Stomach smooth muscle (tissue), 2 donors: ENCODE results near the gene SMAD7.

Source experiments
- H3K27ac ChIP-seq: one replicate; pipeline ENCODE4 v1.7.0; 2013; ENCODE audit warnings: mild to moderate bottlenecking, low read length, inconsistent platforms
- H3K27me3 ChIP-seq, 2 donors: one replicate each; pipeline ENCODE4 v1.7.0; 2013; ENCODE audit warnings: low read length in 2 of 2; ENCODE audit not compliant: insufficient read depth in 2 of 2, control insufficient read depth in 1 of 2
- H3K36me3 ChIP-seq, 2 donors: one replicate each; pipeline ENCODE4 v1.7.0; 2013; ENCODE audit warnings: low read length in 2 of 2; ENCODE audit not compliant: control insufficient read depth in 2 of 2, insufficient read depth in 2 of 2
- H3K4me1 ChIP-seq: one replicate; pipeline ENCODE4 v1.7.0; 2013; ENCODE audit warnings: low read length; ENCODE audit not compliant: control insufficient read depth, insufficient read depth
- H3K4me3 ChIP-seq, 2 donors: one replicate each; pipeline ENCODE4 v1.7.0; 2013; ENCODE audit warnings: low read length in 2 of 2
- H3K9ac ChIP-seq, 2 donors: one replicate each; pipeline ENCODE4 v1.7.0; 2013; ENCODE audit warnings: low read length in 2 of 2, mild to moderate bottlenecking in 1 of 2
- H3K9me3 ChIP-seq, 2 donors: one replicate each; pipeline ENCODE4 v1.7.0; 2013; ENCODE audit warnings: low read length in 2 of 2; ENCODE audit not compliant: control insufficient read depth in 2 of 2
- donor health status: healthy.
- donor health status: Pancreatic carcinoma.

Gene SMAD7

DNA sequence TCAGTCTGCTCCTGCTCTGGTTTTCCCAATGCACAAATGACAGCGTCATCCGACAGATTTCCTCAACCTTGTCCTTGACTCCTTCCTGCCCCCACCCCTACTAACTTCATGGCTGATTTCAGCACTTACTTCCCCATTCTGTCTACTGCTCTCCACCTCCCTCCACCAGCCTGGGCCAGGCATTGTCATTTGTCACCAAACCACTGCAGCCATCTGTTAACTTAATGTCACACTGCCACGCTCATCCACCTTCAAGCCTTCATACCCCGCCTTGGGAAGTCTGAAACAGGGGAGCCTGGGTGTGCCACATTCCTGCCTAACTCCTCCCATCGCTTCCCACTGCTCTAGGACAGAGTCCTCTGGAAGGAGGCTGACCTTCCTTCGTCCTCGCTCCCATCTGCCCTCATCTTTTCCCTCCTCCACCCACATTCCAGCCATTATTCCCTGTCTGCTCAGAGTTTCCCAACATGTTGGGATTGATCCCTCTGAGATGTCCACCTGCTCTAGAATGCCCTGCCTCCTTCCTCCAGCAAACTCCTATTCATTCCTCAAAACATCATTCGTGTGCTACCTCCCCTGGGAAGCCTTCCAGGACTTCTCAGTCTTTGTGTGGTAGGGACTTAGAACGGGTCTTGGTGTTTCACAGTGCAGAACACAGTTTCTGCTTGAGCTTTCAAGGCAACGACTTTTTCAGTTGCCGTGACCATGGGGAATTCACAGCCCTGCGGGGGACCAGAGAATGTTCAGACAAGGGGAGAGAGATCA is 42.2 kb upstream of the SMAD7 start:
- Histone ChIP-seq H3K4me3 (peak overlapping the region in 1 of 2 donors; percentile 35), H3K9me3 (no peaks in the 10 kb centered on the region), H3K27ac (peak overlapping the region; percentile 77), H3K36me3 (no peaks in the 10 kb centered on the region), H3K9ac (no peak overlapping the region), H3K4me1 (peaks cover 51% of the 10 kb centered on the region), H3K27me3 (no peaks in the 10 kb centered on the region)

DNA sequence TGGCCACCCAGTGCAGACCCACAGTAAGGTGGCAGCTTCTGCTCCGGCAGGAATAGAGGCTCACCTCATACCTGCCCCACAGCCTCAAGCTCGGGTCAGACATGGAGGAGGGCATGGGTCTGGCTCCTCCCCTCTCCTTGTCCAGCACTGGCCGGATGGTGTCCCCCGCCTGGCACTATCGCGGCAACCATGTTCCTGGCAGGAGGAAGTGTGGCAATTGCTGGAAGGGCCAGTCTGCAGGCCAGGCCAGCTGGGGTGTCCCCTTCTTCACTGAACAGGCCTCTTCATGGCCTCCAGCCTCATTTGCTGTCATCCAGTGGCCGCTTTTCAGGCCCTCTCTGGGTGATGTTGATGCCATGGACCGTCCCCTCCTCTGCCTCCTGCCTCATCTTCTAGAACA is 41.4 kb upstream of the SMAD7 start:
- Histone ChIP-seq H3K27me3 (no peaks in the 10 kb centered on the region), H3K9me3 (no peaks in the 10 kb centered on the region), H3K9ac (no peak overlapping the region), H3K4me1 (peaks cover 42% of the 10 kb centered on the region), H3K4me3 (no peak overlapping the region), H3K27ac (no peak overlapping the region), H3K36me3 (no peaks in the 10 kb centered on the region)

- Histone ChIP-seq H3K4me3 (no peak overlapping the region), H3K27me3 (no peaks in the 10 kb centered on the region), H3K27ac (no peak overlapping the region), H3K9me3 (no peaks in the 10 kb centered on the region), H3K4me1 (peaks cover 38% of the 10 kb centered on the region), H3K36me3 (no peaks in the 10 kb centered on the region), H3K9ac (no peak overlapping the region)
Measured at GRCh38 chr18:48991676-48992075, 40.9 kb upstream of the SMAD7 start.

DNA sequence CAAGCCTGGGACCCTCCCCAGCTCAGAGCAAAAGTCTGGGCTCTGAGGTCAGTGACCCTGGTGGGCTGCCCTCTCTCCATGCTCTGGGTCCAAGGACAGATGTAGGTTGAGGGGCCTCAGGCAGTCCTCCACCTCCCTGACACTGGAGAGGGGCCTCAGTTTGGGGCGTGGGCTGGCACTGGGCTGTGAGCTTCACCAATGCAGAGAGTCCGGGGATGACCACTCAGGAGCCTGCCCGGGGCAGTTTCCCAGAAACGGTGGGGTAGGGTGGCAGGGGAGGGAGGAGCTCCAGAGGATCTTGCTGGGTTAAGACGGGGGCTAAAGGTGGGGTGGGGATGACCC is 40.5 kb upstream of the SMAD7 start:
- Histone ChIP-seq H3K36me3 (no peaks in the 10 kb centered on the region), H3K27ac (no peak overlapping the region), H3K4me1 (peaks cover 37% of the 10 kb centered on the region), H3K4me3 (no peak overlapping the region), H3K27me3 (no peaks in the 10 kb centered on the region), H3K9me3 (no peaks in the 10 kb centered on the region), H3K9ac (no peak overlapping the region)

DNA sequence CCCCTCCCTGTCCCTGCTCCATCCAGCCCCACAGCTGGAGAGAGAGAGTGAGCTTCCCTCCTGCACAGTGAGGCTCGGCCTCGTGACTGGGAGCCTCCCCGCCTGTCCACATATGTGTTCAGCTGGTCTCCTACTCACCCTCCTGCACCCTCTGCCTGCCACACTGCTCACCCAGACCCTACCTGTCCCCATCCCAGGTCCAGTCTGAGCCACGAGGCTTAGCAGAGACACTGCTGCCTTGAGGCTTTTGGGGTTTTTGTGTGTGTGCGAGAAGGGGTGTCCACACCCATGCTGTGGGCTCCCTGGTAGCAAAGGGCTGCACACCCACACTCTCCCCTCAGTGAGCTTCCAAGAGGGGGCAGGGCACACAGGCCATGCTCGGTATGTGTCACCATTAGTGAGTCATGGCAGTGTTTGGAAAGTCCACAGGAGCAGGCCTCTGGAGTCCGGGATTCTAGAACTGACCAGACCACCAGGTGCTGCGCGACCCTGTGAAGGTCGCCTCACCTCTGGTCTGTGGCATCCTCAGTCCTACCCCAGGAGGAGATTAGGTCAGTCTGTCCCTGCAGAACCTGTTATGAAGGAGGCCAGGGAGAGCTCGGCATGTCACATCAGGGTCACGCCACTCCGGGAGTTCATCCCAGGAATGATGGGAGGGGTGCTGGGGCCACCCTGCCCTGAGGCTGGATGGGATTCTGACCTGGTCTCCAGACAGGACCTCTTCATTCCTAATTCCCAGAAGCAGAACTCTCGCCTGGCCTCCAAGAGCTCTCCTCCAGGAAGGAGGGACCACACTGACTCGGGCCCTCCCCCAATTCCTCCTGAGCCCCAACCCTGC is 39.9 kb upstream of the SMAD7 start:
- H3K4me3 ChIP-seq = no peak overlapping the region
- H3K27me3 ChIP-seq = no peaks in the 10 kb centered on the region
- H3K36me3 ChIP-seq = no peaks in the 10 kb centered on the region
- H3K9ac ChIP-seq = no peak overlapping the region
- H3K27ac ChIP-seq = no peak overlapping the region
- H3K9me3 ChIP-seq = no peaks in the 10 kb centered on the region
- H3K4me1 ChIP-seq = peaks cover 36% of the 10 kb centered on the region

DNA sequence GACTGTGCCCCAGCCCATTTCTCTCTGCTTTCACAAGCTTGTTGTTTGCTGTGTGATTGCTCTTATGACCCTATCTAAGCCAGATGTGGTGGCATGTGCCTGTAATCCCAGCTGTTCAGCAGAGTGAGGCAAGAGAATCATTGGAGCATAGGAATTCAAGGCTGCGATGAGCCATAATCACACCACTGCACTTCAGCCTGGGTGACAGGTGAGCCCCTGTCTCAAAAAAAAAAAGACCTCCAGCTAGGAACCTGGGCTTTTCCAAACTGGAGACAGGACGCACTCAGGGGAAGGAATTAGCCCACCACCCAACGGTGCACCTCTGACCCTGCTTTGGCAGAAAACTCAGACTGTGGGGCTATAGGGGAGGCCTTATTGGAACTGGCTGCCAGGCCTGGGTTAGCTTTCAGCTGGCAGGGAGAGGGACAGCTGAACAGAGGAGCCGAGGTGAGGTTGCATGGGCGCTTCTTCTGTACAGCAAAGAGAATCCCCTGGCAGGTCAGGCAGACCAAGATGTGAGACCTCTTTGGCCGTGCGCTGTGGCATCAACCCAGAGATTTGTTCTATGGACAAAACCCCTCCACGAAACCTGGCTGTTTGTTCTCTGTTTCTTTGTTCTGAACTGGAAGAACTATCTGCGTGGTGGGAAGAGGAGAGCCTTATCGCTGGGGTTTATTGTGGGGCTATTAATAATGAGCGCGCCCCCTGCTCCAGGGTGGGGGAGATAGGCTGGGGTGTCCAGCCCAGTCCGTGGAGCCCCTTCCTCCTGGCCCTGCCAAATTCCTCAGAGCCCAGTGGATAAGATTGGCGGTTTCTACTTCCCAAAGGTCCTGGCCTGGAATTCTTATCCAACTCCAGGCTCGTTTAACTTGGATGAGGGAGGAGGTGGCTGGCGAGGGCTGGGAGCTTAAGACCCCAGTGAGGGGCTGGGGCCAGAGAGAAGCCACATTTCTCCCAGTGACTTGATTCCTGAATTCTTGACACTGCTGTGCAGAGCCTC is 38.8 kb upstream of the SMAD7 start:
- Histone ChIP-seq H3K9me3 (no peaks in the 10 kb centered on the region), H3K4me3 (no peak overlapping the region), H3K27me3 (no peaks in the 10 kb centered on the region), H3K27ac (no peak overlapping the region), H3K36me3 (no peaks in the 10 kb centered on the region), H3K9ac (no peak overlapping the region), H3K4me1 (peaks cover 26% of the 10 kb centered on the region)

- Histone ChIP-seq H3K9ac (no peak overlapping the region), H3K4me3 (no peak overlapping the region), H3K27ac (no peak overlapping the region), H3K4me1 (peaks cover 18% of the 10 kb centered on the region), H3K36me3 (no peaks in the 10 kb centered on the region), H3K27me3 (no peaks in the 10 kb centered on the region), H3K9me3 (no peaks in the 10 kb centered on the region)
Measured at GRCh38 chr18:48988508-48989303, 37.9 kb upstream of the SMAD7 start.

GRCh38 chr18:48987821-48988220 is 37.1 kb upstream of the SMAD7 start:
- Histone ChIP-seq H3K27ac (no peak overlapping the region), H3K4me3 (no peak overlapping the region), H3K9ac (no peak overlapping the region), H3K27me3 (no peaks in the 10 kb centered on the region), H3K4me1 (peaks cover 9% of the 10 kb centered on the region), H3K9me3 (no peaks in the 10 kb centered on the region), H3K36me3 (no peaks in the 10 kb centered on the region)

GRCh38 chr18:48986851-48987761 is 36.3 kb upstream of the SMAD7 start:
- H3K4me3 ChIP-seq = no peak overlapping the region
- no peak overlapping the region for H3K27ac ChIP-seq
- no peak overlapping the region for H3K9ac ChIP-seq
- H3K4me1 ChIP-seq = peaks cover 7% of the 10 kb centered on the region
- no peaks in the 10 kb centered on the region for H3K27me3 ChIP-seq
- H3K9me3 ChIP-seq = no peaks in the 10 kb centered on the region
- H3K36me3 ChIP-seq = no peaks in the 10 kb centered on the region
